A673 (cell line): ENCODE measurements around the gene PPP1R1C. TPM values are rescaled to one million over a fixed set of nuclear protein-coding genes. Genes with fewer than 3 reads are reported as not detected.

Source experiments
- BruUV-seq: library from RNA; stranded (reverse); fragments of 400-500 nt; replicated peaks from 2 replicates; lab custom pipeline; 2021; lab: Mats Ljungman, UMichigan
- CTCF ChIA-PET: fragments of 300-600 bp; sonication (Branson Sonifier 250); formaldehyde crosslinking; loops from one replicate; lab custom pipeline; 2022; ENCODE audit warnings: antibody characterized with exemption; lab: Charles Lee
- POLR2A ChIA-PET: fragments of 300-600 bp; sonication (Branson Sonifier 250); formaldehyde crosslinking; loops from one replicate; lab custom pipeline; 2022; ENCODE audit warnings: antibody characterized with exemption; ENCODE audit not compliant: low non-redundant PET; lab: Charles Lee
- DNase-seq: peaks from one replicate; pipeline ENCODE4 v3.0.0-alpha.2; 2015; ENCODE audit warnings: low spot score
- H3K27ac ChIP-seq: fragments of 200-600 bp; sonication (generic); 2 replicates; pipeline ENCODE4 v1.5.1; 2016; ENCODE audit warnings: mixed run types, low read depth, mild to moderate bottlenecking, mixed read lengths, antibody characterized with exemption, low read length; ENCODE audit not compliant: poor library complexity, severe bottlenecking
- H3K27me3 ChIP-seq: fragments of 200-600 bp; sonication (generic); replicated peaks from 2 replicates; pipeline ENCODE4 v1.6.1; 2017; ENCODE audit warnings: mixed run types, low read depth, mild to moderate bottlenecking, mixed read lengths, antibody characterized with exemption, low read length; ENCODE audit not compliant: insufficient read depth, poor library complexity
- H3K36me3 ChIP-seq: fragments of 200-600 bp; sonication (generic); 2 replicates; pipeline ENCODE4 v1.6.1; 2016; ENCODE audit warnings: mixed run types, mild to moderate bottlenecking, mixed read lengths, antibody characterized with exemption, low read length; ENCODE audit not compliant: insufficient read depth, poor library complexity, severe bottlenecking
- H3K4me1 ChIP-seq: fragments of 200-600 bp; sonication (generic); 2 replicates; pipeline ENCODE4 v1.6.1; 2017; ENCODE audit warnings: mixed run types, mild to moderate bottlenecking, mixed read lengths, antibody characterized with exemption, low read length; ENCODE audit not compliant: insufficient read depth, poor library complexity, severe bottlenecking
- H3K4me3 ChIP-seq: fragments of 200-600 bp; sonication (generic); 2 replicates; pipeline ENCODE4 v1.5.1; 2016; ENCODE audit warnings: low read depth, mixed run types, mild to moderate bottlenecking, mixed read lengths, low read length; ENCODE audit not compliant: poor library complexity, severe bottlenecking
- H3K9me3 ChIP-seq: fragments of 200-600 bp; sonication (generic); 2 replicates; pipeline ENCODE4 v1.6.1; 2016; ENCODE audit warnings: mixed run types, low read depth, mild to moderate bottlenecking, mixed read lengths, antibody characterized with exemption, low read length; ENCODE audit not compliant: poor library complexity, severe bottlenecking
- CTCF ChIP-seq: fragments of 300-800, 200-600 bp; sonication (generic); conservative IDR thresholded peaks from 2 replicates; pipeline ENCODE4 v1.5.1; 2017; ENCODE audit warnings: low read depth, mild to moderate bottlenecking, antibody characterized with exemption, low read length, moderate library complexity, mixed read lengths
- EZH2 ChIP-seq: fragments of 200-600 bp; sonication (generic); IDR thresholded peaks from 2 replicates; pipeline ENCODE4 v1.6.1; 2017; ENCODE audit warnings: borderline replicate concordance, low read depth, mild to moderate bottlenecking, mixed read lengths, antibody characterized with exemption, low read length; ENCODE audit not compliant: poor library complexity, severe bottlenecking
- intact Hi-C: fragments of 100-400 bp; cut with micrococcal nuclease; formaldehyde crosslinking; loops from one replicate; pipeline ENCODE4 v1.10.0; 2022; ENCODE audit not compliant: unreplicated experiment
- total RNA-seq: library from RNA; stranded (reverse); gene quantifications from 2 replicates; pipeline ENCODE4 v1.2.3, GENCODE V29; 2021

The PPP1R1C gene
- total RNA-seq, 1 experiment from 2014 or later = 5.3 TPM

- POLR2A ChIA-PET = interaction anchor here (0.6 kb wide), 1 partner anchor 31 kb away, joined by 3 read pairs; no protein-coding TSS in a partner anchor
Measured at GRCh38 chr2:182068811-182069210, 83.2 kb downstream of the PPP1R1C start.

GRCh38 chr2:182069416-182069815 is 83.8 kb downstream of the PPP1R1C start:
- Histone ChIP-seq H3K36me3 (no peaks in the 10 kb centered on the region), H3K4me3 (no peak overlapping the region), H3K9me3 (no peaks in the 10 kb centered on the region), H3K27me3 (no peaks in the 10 kb centered on the region), H3K4me1 (peaks cover 63% of the 10 kb centered on the region), H3K27ac (peak overlapping the region; percentile 65)
- TF ChIP-seq CTCF = no peak
- TF ChIP-seq EZH2 = no peak
- BruUV-seq = no TSS peak
- POLR2A ChIA-PET = no interaction called here
- intact Hi-C loops = no loop called here
- no peak for DNase-seq
- CTCF ChIA-PET = no interaction called here

More at GRCh38 chr2:182068811-182069210, 83.2 kb downstream of the PPP1R1C start:
- BruUV-seq = no TSS peak
- Histone ChIP-seq H3K36me3 (no peaks in the 10 kb centered on the region), H3K9me3 (no peaks in the 10 kb centered on the region), H3K4me3 (no peak overlapping the region), H3K4me1 (peaks cover 69% of the 10 kb centered on the region), H3K27me3 (no peaks in the 10 kb centered on the region), H3K27ac (peak overlapping the region; percentile 65)
- peak; percentile 80 for DNase-seq
- intact Hi-C loops = no loop called here
- TF ChIP-seq EZH2 (no peak), CTCF (no peak)
- CTCF ChIA-PET = no interaction called here

- DNase-seq = no peak
- CTCF ChIA-PET = no interaction called here
- no TSS peak for BruUV-seq
Measured at GRCh38 chr2:182069908-182070307, 84.3 kb downstream of the PPP1R1C start.

More at GRCh38 chr2:182069908-182070307, 84.3 kb downstream of the PPP1R1C start:
- no peak for TF ChIP-seq CTCF
- no peak for TF ChIP-seq EZH2
- no peaks in the 10 kb centered on the region for H3K27me3 ChIP-seq
- H3K27ac ChIP-seq = no peak overlapping the region
- no peaks in the 10 kb centered on the region for H3K36me3 ChIP-seq
- intact Hi-C loops = loop anchor here (10.0 kb wide), 1 partner anchor 965 kb away; no protein-coding TSS in a partner anchor
- no peaks in the 10 kb centered on the region for H3K9me3 ChIP-seq
- H3K4me3 ChIP-seq = no peak overlapping the region
- H3K4me1 ChIP-seq = peaks cover 59% of the 10 kb centered on the region
- POLR2A ChIA-PET = no interaction called here
